ENCODE results near the gene DIPK1A. TPM values are rescaled to one million over a fixed set of nuclear protein-coding genes. Genes with fewer than 3 reads are reported as not detected.

Gene DIPK1A
- total RNA-seq, 1 experiment from 2014 or later = 10.5 TPM

DNA sequence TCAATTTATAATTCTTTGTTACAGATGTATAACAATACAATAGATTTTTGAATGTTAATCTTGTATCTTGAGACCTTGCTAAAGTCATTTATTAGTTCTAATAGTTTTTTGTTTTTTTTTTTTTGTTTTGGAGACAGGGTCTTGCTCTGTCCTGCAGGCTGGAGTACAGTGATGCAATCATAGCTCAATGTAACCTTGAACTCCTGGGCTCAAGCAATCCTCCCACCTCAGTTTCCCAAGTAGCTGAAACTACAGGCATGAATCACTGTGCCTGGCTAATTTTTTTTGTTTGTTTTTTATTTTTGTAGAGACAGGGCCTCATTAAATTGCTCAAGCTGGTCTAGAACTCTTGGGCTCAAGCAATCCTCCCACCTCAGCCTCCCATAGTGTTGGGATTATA, 26.2 kb upstream of the DIPK1A start:
- Histone ChIP-seq H3K27me3 (ENCODE audit: insufficient read depth, low read depth) (no peaks in the 10 kb centered on the region), H3K4me1 (replicated peaks; ENCODE audit: insufficient read depth) (peaks cover 19% of the 10 kb centered on the region), H3K9me2 (ENCODE audit: insufficient read depth) (no peaks in the 10 kb centered on the region), H2AFZ (no peak overlapping the region), H3K27ac (no peak overlapping the region), H3K36me3 (ENCODE audit: low read depth) (no peaks in the 10 kb centered on the region), H3F3A (ENCODE audit: insufficient read depth, low read depth) (peaks cover 8% of the 10 kb centered on the region; the same call in 1 of the 2 replicates), H4K20me1 (ENCODE audit: insufficient read depth) (no peaks in the 10 kb centered on the region), H3K4me3 (no peak overlapping the region), H3K4me2 (no peak overlapping the region), H3K9me3 (ENCODE audit: insufficient read depth, low read depth) (no peaks in the 10 kb centered on the region; the same call in 1 of the 2 replicates), H3K79me2 (ENCODE audit: low read depth) (no peaks in the 10 kb centered on the region)
- DNase-seq = no peak
- intact Hi-C loops (cut with micrococcal nuclease; ENCODE audit: unreplicated experiment) = no loop called here
- CTCF ChIA-PET = interaction anchor here (0.6 to 0.7 kb wide), 2 partner anchors 16 to 117 kb away, joined by 4 to 8 read pairs; no protein-coding TSS in a partner anchor
- POLR2A ChIA-PET (ENCODE audit: unreplicated experiment) = interaction anchor here (0.6 to 0.7 kb wide), 2 partner anchors 144 to 1245 kb away, joined by 7 to 11 read pairs; no protein-coding TSS in a partner anchor
- TF ChIP-seq CTCF (conservative IDR thresholded peaks at IDR 0.05) (no peak), EZH2 (IDR thresholded peaks at IDR 0.05; ENCODE audit: low read depth) (no peak)
- no TSS peak for BruUV-seq (replicated peaks)

DNA sequence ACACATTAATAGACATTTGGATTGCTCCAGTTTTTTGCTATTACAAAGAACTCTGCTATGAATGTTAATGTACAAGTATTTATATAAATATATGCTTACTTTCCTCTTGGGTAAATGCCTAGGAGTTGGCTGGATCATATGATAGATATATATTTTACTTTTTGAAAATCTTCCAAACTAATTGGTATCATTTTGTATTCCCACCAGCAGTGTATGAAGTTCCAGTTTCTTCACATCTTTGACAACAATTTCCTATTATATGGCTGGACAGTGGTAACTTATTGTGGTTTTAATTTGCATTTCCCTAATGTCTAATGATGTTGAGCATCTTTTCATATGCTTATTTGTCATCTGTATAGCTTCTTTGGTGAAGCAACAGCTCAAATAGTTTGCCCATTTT, 23.8 kb upstream of the DIPK1A start:
- Histone ChIP-seq H3K79me2 (ENCODE audit: low read depth) (no peaks in the 10 kb centered on the region), H3K4me1 (replicated peaks; ENCODE audit: insufficient read depth) (peaks cover 11% of the 10 kb centered on the region), H3K36me3 (ENCODE audit: low read depth) (no peaks in the 10 kb centered on the region), H3K4me2 (no peak overlapping the region), H3K27me3 (ENCODE audit: insufficient read depth, low read depth) (no peaks in the 10 kb centered on the region), H3K4me3 (no peak overlapping the region), H3K9me3 (ENCODE audit: insufficient read depth, low read depth) (peaks cover 5% of the 10 kb centered on the region; the same call in 1 of the 2 replicates), H4K20me1 (ENCODE audit: insufficient read depth) (no peaks in the 10 kb centered on the region), H2AFZ (no peak overlapping the region), H3K9me2 (ENCODE audit: insufficient read depth) (no peaks in the 10 kb centered on the region), H3F3A (ENCODE audit: insufficient read depth, low read depth) (peaks cover 8% of the 10 kb centered on the region; the same call in 1 of the 2 replicates), H3K27ac (no peak overlapping the region)
- TF ChIP-seq CTCF (conservative IDR thresholded peaks at IDR 0.05) (no peak), EZH2 (IDR thresholded peaks at IDR 0.05; ENCODE audit: low read depth) (no peak)
- ChIA-PET CTCF (no interaction called here), POLR2A (ENCODE audit: unreplicated experiment) (no interaction called here)
- intact Hi-C loops (cut with micrococcal nuclease; ENCODE audit: unreplicated experiment) = no loop called here
- BruUV-seq (replicated peaks) = no TSS peak
- peak in 1 of 2 experiments; percentile 21 for DNase-seq

GRCh38 chr1:92980732-92981647, 19.7 kb upstream of the DIPK1A start:
- 0 out of 2 replicates have a peak, but pooled peaks cover 6% of the 10 kb centered on the region for H3K9me2 ChIP-seq (ENCODE audit: insufficient read depth)
- H3K79me2 ChIP-seq (ENCODE audit: low read depth) = no peaks in the 10 kb centered on the region
- peaks cover 5% of the 10 kb centered on the region; the same call in 1 of the 2 replicates for H3K9me3 ChIP-seq (ENCODE audit: insufficient read depth, low read depth)
- ChIA-PET CTCF (interaction anchor here (0.5 to 0.7 kb wide), 2 partner anchors 99 to 414 kb away, joined by 3 to 6 read pairs; no protein-coding TSS in a partner anchor), POLR2A (ENCODE audit: unreplicated experiment) (no interaction called here)
- no peaks in the 10 kb centered on the region for H3K36me3 ChIP-seq (ENCODE audit: low read depth)
- intact Hi-C loops (cut with micrococcal nuclease; ENCODE audit: unreplicated experiment) = no loop called here
- no TSS peak for BruUV-seq (replicated peaks)
- H3K4me2 ChIP-seq = no peak overlapping the region
- peak in 1 of 2 experiments; percentile 31 for DNase-seq
- H3K27ac ChIP-seq = no peak overlapping the region
- TF ChIP-seq CTCF (conservative IDR thresholded peaks at IDR 0.05) = no peak
- no peak for TF ChIP-seq EZH2 (IDR thresholded peaks at IDR 0.05; ENCODE audit: low read depth)
- no peaks in the 10 kb centered on the region for H3K27me3 ChIP-seq (ENCODE audit: insufficient read depth, low read depth)
- no peak overlapping the region for H3K4me3 ChIP-seq
- no peaks in the 10 kb centered on the region for H3K4me1 ChIP-seq (replicated peaks; ENCODE audit: insufficient read depth)
- H2AFZ ChIP-seq = no peak overlapping the region; the same call in none of the 2 replicates
- H3F3A ChIP-seq (ENCODE audit: insufficient read depth, low read depth) = no peaks in the 10 kb centered on the region; the same call in 1 of the 2 replicates
- no peaks in the 10 kb centered on the region for H4K20me1 ChIP-seq (ENCODE audit: insufficient read depth)

Measured in PC-9 (cell line).